ENCODE data around the gene SPTBN1. TPM values are rescaled to one million over a fixed set of nuclear protein-coding genes. Genes with fewer than 3 reads are reported as not detected.

Gene SPTBN1
- total and polyA plus RNA-seq, 3 donors from 2014 or later, result 143 to 366 (median 278) TPM

DNA sequence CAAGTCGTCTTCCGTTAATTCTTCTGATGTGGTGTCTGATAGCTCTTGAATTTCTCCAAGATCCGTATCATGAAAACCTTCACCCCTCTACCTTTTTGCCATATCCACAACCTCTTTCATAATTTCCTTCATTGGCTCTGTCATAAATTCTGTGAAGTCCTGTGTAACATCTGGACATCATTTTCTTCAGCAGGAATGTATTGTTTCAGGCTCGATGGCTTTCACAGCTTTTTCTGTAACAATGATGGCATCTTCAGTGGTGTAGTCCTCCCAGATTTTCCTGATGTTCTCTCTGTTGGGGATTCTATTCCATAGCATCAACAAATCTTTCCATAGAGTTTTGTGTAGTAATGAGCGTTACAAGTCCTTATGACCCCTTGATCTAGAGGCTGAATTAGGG, 153.1 kb downstream of the SPTBN1 start:
- no peaks in the 10 kb centered on the region for H3K36me3 ChIP-seq (ENCODE audit: low read depth, missing control alignments)
- H3K4me3 ChIP-seq, result no peak overlapping the region
- peaks cover 42% of the 10 kb centered on the region for H3K4me1 ChIP-seq
- WGBS, 2 donors, result 82 to 91% methylated on average over 5 of the region's 5 CpGs
- H3K27me3 ChIP-seq, result no peaks in the 10 kb centered on the region
- no peaks in the 10 kb centered on the region for H3K9me3 ChIP-seq
- intact Hi-C loops (cut with DNase I; ENCODE audit: low total_unique reads), result no loop called here
- H3K27ac ChIP-seq, result no peak overlapping the region
- no peak for DNase-seq
- no peak for TF ChIP-seq POLR2A (IDR thresholded peaks at IDR 0.05)
- TF ChIP-seq, protein P1, sequence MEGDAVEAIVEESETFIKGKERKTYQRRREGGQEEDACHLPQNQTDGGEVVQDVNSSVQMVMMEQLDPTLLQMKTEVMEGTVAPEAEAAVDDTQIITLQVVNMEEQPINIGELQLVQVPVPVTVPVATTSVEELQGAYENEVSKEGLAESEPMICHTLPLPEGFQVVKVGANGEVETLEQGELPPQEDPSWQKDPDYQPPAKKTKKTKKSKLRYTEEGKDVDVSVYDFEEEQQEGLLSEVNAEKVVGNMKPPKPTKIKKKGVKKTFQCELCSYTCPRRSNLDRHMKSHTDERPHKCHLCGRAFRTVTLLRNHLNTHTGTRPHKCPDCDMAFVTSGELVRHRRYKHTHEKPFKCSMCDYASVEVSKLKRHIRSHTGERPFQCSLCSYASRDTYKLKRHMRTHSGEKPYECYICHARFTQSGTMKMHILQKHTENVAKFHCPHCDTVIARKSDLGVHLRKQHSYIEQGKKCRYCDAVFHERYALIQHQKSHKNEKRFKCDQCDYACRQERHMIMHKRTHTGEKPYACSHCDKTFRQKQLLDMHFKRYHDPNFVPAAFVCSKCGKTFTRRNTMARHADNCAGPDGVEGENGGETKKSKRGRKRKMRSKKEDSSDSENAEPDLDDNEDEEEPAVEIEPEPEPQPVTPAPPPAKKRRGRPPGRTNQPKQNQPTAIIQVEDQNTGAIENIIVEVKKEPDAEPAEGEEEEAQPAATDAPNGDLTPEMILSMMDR (IDR thresholded peaks at IDR 0.05), result no peak

DNA sequence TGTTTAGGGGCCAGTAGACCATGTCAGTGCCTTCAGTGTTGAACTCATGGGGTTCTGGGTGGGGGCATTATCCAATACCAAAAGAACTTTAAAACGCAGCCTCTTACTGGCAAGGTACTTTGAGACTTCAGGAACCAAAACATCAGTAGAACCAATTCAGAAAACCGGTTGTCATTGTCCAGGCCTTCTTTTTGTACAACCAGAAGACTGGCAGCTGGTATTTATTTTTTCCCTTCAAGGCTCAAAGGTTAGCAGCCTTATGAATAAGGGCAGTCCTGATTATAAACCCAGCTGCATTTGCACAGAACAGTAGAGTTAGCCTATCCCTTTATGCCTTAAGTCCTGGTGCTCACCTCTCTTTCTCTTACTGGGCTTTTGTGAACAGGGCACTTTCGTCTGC, 153.5 kb downstream of the SPTBN1 start:
- TF ChIP-seq, protein P1 (IDR thresholded peaks at IDR 0.05), result no peak
- no peak for TF ChIP-seq POLR2A (IDR thresholded peaks at IDR 0.05)
- H3K27ac ChIP-seq, result no peak overlapping the region
- H3K36me3 ChIP-seq (ENCODE audit: low read depth, missing control alignments), result no peaks in the 10 kb centered on the region
- H3K4me3 ChIP-seq, result no peak overlapping the region
- H3K27me3 ChIP-seq, result no peaks in the 10 kb centered on the region
- DNase-seq, result no peak
- H3K9me3 ChIP-seq, result no peaks in the 10 kb centered on the region
- WGBS, 2 donors, result 78 to 83% methylated on average over 3 of the region's 3 CpGs
- intact Hi-C loops (cut with DNase I; ENCODE audit: low total_unique reads), result no loop called here
- peaks cover 38% of the 10 kb centered on the region for H3K4me1 ChIP-seq

DNA sequence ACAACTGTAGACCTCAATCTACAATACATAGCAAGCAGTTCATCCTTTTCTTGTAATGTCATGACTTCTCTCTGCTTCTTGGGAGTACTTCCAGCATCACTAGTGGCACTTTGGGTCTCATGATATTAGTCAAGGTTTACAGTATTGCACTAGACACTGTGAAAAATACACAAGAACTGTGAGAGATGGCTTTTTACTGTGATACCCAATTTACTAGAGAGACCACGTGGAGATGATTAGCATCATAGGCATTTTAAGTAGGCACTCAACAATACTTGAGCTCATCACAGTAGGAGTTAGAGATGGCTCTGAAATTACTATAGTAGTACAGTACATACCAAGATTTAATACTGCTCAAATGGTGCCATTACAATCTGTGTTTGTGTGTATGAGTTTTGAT, 154.6 kb downstream of the SPTBN1 start:
- DNase-seq, result no peak
- Histone ChIP-seq H3K4me3 (no peak overlapping the region), H3K27me3 (no peaks in the 10 kb centered on the region), H3K4me1 (peaks cover 33% of the 10 kb centered on the region), H3K36me3 (ENCODE audit: low read depth, missing control alignments) (no peaks in the 10 kb centered on the region), H3K27ac (no peak overlapping the region), H3K9me3 (no peaks in the 10 kb centered on the region)
- 60 to 79% methylated on average over 1 of the region's 1 CpG for WGBS, 2 donors
- TF ChIP-seq, protein P1 (IDR thresholded peaks at IDR 0.05), result no peak
- TF ChIP-seq POLR2A (IDR thresholded peaks at IDR 0.05), result no peak
- intact Hi-C loops (cut with DNase I; ENCODE audit: low total_unique reads), result no loop called here

DNA sequence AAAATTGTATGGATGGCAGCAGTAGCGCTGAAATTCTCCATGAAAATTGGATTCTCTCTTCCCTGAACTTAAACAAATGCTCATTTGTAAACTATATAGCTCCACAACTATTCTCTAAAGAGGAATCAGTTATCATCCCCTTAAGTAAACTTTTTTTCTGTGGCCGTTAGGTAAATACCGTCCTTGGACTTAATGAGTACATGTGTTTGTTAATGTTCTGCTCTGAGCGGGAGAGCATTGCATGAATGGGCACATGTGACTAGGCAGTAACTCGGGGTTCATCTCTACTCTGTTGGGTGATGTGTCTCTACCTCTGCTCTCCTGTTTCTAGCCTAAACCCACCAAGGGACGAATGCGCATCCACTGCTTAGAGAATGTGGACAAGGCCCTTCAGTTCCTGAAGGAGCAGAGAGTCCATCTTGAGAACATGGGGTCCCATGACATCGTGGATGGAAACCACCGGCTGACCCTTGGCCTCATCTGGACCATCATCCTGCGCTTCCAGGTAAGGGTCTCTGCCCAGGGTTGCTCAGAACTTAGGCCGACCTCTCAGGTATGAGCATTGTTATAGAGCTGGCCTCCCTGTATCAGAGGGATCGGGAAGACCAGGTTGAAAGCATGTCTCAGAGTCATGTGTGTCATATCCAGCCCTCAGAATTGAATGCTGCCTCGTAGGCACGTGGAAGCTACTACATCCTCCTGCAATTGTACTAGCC, 155.9 kb downstream of the SPTBN1 start:
- H3K9me3 ChIP-seq, result no peaks in the 10 kb centered on the region
- no peak overlapping the region for H3K4me3 ChIP-seq
- intact Hi-C loops (cut with DNase I; ENCODE audit: low total_unique reads), result no loop called here
- 86 to 90% methylated on average over 12 to 14 of the region's 14 CpGs for WGBS, 2 donors
- H3K36me3 ChIP-seq (ENCODE audit: low read depth, missing control alignments), result no peaks in the 10 kb centered on the region
- TF ChIP-seq POLR2A (IDR thresholded peaks at IDR 0.05), result no peak
- TF ChIP-seq, protein P1 (IDR thresholded peaks at IDR 0.05), result no peak
- H3K27me3 ChIP-seq, result no peaks in the 10 kb centered on the region
- H3K4me1 ChIP-seq, result peaks cover 25% of the 10 kb centered on the region
- no peak overlapping the region for H3K27ac ChIP-seq
- DNase-seq, result no peak

DNA sequence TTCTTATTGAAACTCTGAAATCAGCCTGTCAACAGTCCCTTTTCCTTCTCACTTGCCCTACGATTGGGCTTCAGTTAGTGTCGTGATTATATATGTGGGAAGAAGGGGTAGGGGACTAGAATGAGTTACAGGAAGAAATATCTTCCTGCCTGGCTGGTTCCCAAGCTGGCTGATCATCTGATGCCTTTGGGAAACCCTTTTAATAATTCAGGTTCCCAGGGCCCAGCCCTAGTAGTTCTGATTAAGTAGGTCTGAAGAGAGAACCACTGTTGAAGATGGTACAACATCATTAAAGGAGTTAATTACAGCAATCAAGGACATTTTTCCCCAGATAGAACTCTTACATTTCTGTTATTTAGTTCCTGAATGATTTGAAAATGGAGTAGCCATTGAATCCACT, 157.3 kb downstream of the SPTBN1 start:
- Histone ChIP-seq H3K4me1 (peaks cover 28% of the 10 kb centered on the region), H3K4me3 (no peak overlapping the region), H3K27me3 (no peaks in the 10 kb centered on the region), H3K9me3 (no peaks in the 10 kb centered on the region), H3K36me3 (ENCODE audit: low read depth, missing control alignments) (no peaks in the 10 kb centered on the region), H3K27ac (no peak overlapping the region)
- DNase-seq, result no peak
- whole genome bisulfite sequencing, 2 donors, result 51 to 57% methylated on average over 2 of the region's 2 CpGs
- intact Hi-C loops (cut with DNase I; ENCODE audit: low total_unique reads), result no loop called here
- TF ChIP-seq POLR2A (IDR thresholded peaks at IDR 0.05), result no peak
- TF ChIP-seq, protein P1 (IDR thresholded peaks at IDR 0.05), result no peak
